Amygdala (tissue), 56 donors: ENCODE results near the gene XNDC1N.
"Not testable (repeated sequence)": the region's sequence is repeated elsewhere in the genome, so short reads cannot be mapped to it uniquely, and the experiment has no call there.

ENCODE experiments used
- DNase-seq, 56 donors: peaks; one replicate each; lab custom pipeline; 2025; lab: John Stamatoyannopoulos, UW

The XNDC1N gene

DNA sequence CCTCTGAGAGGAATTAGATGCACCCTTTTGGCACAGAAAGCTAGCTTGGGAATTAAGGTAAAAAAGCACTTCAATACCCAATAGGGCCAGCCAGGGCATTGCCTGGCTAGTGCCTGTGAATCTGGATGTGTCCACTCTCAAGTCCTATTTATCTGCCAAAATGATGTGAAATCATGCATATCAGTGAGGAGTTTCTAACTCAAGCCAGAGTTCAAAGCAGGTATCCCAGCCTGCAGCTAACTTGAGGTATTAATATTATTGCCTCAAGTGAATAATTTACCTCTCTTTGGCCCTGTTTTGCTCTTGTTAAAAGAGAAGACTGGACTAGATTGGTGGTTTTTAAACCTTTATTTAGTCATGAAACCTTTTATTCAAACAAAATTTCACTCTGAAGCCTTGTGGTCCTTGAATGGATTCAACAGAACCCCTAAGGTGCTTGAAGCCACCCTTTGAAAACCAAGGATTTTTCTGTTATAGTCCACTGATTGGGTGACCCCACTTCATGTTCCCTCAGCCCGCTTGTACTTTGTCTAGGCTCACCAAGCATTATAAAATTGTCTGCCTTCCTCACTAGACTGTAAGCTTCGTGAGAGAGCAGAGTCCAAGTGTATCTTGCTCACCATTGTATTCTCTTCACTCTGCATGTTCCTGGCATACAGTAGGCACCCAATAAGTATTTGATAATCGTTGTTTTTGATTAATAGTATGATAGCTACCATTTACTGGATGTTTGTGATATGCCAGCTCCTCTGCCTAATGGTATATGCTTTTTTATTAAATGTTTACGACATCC is 4.9 kb upstream of the XNDC1N start:
- DNase-seq = no peak

DNA sequence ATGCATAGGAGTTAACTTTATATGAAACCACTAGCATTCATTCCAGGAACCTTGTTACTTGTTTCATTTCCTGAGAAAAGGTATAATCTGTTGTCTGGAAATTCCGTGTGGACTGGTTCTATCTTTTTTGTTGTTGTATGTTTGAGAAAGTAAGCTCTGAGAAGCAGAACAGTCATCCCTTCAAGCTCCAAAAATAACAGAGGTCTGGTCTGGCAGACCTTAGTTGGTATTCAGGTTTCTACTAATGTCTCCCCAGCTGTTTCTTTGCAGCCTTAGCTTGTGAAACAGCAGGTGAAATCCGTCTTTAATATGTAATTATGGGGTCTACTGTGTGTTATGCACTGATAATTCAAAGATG is 2.8 kb upstream of the XNDC1N start:
- DNase-seq = no peak

DNA sequence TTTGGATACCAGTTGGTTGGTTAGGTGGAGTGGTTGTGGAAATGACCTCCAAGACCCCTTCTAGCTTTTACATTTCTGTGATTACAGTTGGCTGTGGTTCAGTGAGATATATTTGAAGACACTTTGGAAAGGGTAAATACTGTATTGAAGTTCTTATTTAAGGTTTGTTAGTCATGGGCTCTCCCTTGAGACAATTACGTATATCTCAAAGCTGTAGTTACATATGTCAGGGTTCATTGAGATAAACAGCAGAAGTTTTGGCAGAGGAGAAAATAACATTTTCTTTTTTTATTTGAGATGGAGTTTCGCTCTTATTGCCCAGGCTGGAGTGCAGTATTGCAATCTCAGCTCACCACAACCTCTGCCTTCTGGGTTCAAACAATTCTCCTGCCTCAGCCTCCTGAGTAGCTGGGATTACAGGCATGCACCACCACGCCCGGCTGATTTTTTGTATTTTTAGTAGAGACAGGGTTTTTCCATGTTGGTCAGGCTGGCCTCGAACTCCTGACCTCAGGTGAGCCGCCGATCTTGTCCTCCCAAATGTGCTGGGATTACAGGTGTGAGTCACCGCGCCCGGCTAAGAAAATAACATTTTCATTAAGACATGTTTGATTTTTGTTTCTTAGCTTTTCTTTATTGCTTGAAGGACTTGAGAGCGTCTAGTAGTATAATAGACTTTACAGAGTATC is 2.3 kb upstream of the XNDC1N start:
- DNase-seq = no peak

DNA sequence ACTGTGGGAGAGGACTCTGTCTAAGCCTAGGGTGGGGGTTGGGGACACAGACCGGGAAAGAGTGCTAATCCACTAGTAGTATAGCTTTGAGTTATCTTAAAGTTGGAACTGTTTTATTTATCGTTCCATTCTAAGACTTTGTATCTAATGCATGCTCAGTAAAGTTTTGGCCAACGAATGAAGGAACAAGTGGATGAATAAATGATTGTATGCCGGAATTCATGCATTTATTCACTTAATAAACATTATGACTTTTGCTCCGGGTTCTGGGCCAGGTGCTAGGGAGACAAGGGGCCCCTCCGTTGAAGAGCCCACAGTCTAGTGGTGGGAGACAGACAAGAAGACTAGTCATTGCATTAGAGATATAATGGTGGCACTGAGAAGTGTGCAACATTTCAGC is 1.1 kb upstream of the XNDC1N start:
- DNase-seq = no peak

DNA sequence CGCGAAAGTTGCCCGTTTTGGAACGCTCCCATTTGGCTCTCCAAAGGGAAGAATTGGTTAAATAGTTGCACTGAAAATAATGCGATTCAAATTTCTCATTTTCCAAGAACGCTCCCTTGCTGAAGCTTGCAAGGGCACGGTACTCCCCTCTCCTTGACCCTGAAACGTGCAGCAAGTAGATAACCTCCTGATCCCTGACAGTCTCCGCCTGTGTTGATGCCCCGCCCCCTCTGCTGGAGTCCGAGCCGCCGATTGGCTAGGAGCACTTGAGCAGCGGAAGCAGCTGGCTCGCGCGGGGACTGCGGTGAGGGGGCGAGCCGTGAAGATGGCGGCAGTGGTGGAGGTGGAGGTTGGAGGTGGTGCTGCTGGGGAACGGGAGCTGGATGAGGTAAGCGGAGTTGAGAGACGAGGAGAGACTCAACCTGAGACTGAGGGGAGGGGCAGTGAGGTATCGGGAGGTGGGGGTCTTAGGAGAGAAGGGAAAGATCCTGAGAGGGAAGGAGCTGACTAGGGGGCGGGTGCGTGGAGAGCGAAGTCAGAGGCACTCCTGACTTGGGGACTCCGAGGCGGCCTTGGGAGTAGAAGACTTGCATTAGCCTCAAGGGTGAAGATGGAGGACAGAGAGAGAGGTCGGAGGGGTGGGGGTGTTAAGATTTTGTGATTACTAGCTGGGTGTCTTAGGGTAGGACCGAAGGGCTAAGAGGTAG is 496 bp upstream of the XNDC1N start, which contains the start of gene RNF121:
Gene RNF121 (plus strand): TSS at position 310 of the 707 bp plus-strand sequence. CDS start 16 bp downstream, at position 326.
- DNase-seq = peak; percentile 73 to 98 (median 95)

DNA sequence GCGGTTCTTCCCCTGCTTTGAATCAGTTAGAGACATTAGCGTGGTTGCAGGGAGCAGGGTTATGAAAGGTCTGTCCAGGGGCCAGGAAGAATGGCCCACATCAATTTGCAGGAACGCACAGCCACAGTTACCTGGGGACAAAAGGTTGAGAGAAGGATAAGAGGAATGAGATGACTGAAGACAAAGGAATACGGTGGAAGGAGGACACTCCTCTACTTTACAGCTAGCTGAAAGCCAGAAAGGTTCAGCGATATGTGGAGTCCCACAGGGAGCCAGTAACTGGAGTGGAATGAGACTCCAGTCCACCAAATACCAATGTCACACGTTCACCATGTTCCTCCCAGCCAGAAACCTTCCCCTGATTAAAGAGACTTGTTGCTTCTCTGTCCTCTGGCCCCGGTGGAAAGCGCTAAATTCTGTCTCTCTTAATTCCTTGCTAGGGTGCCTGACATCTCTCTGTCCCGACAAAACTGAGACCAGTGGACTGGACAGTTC is 10.7 kb downstream of the XNDC1N start:
- no peak for DNase-seq

DNA sequence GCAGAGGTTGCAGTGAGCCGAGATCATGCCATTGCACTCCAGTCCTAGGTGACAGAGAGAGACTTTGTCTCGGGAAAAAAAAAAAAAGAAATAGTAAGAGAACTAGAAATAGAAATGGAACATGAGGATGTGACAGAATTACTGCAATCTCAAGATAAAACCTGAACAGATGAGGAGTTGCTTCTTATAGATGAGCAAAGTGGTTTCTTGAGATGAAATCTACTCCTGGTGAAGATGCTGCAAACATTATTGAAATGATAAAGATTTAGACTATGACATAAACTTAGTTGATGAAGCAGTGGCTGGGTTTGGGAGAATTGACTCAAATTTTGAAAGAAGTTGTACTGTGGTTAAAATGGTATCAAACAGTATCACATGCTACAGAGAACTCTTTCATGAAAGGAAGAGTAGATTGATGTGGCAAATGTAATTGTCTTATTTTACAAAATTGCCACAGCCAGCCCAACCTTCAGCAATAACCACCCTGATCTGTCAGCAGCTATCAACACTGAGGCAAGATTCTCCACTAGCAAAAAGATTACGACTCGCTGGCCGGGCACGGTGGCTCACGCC is 13.7 kb downstream of the XNDC1N start:
- no peak for DNase-seq

DNA sequence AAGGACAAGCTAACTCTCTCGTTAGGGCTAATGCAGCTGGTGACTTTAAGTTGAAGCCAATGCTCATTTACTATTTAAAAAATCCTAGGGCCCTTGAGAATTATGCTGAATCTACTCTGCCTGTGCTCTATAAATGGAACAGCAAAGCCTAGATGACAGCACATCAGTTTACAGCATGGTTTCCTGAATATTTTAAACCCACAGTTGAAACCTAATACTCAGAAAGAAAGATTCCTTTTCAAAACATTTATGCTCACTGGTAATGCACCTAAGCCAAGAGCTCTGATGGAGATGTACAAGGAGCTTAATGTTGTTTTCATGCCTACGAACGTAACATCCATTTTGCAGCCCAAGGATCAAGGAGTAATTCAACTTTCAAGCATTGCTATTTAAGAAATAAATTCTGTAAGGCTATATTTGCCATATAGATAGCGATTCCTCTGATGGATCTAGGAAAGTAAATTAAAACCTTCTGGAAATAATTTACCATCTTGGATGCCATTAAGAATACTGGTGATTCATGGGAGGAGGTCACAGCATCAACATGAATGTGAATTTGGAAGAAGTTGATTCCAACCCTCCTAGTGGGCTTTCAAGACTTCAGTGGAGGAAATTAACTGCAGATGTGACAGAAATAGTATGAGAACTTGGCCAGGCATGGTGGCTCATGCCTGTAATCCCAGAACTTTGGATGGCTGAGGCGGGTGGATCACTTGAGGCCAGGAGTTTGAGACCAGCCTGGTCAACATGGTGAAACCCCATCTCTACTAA is 14.5 kb downstream of the XNDC1N start:
- no peak for DNase-seq

DNA sequence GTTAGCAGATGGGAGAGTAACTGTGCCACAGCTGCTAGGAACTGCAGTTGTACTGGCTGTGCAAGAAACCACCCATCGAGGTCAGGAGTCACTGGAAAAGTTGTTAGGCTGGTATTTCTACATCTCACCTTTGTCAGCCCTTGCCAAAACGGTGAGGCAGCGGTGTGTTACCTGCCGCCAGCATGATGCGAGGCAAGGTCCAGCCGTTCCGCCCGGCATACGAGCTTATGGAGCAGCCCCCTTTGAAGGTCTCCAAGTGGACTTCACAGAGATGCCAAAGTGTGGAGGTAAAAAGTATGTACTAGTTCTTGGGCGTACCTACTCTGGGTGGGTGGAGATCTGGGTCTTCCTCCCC is 16.4 kb downstream of the XNDC1N start:
- not testable (repeated sequence) for DNase-seq

DNA sequence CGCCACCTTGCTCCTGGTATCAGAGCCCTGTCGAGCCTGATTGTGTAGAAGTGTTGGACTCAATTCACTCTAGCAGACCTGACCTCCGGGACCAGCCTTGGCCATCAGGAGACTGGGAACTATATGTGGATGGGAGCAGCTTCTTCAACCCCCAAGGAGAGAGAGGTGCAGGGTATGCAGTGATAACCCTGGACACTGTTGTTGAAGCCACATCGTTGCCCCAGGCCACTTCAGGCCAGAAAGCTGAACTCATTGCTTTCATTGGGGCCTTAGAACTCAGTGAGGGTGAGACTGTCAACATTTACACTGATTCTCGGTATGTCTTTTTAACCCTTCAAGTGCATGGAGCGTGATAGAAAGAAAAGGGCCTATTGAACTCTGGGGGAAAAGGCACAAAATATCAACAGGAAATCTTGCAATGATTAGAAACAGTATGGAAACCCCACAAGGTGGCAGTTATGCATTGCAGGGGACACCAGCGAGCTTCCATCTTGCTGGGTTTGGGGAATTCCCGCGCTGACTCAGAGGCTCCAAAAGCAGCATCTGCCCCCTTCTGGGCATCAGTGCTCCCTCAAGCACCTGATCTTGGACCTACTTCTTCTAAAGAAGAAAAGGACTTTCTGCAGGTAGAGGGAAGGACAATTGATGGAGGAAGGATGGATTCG is 16.9 kb downstream of the XNDC1N start:
- not testable (repeated sequence) for DNase-seq

DNA sequence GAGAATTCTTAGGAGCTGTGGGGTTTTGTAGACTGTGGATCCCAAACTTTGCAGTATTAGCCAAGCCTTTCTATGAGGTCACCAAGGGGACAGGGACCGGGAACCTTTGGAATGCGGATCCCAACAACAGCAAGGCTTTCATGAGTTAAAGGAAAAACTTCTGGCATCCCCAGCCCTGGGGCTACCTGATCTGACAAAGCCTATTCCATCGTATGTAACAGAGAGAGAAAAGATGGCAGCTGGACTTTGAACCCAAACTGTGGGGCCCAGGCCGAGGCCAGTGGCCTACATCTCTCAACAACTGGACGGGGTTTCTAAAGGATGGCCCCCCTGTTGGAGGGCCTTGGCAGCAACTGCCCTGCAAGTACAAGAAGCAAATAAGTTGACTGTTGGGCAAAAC is 17.6 kb downstream of the XNDC1N start:
- not testable (repeated sequence) for DNase-seq

DNA sequence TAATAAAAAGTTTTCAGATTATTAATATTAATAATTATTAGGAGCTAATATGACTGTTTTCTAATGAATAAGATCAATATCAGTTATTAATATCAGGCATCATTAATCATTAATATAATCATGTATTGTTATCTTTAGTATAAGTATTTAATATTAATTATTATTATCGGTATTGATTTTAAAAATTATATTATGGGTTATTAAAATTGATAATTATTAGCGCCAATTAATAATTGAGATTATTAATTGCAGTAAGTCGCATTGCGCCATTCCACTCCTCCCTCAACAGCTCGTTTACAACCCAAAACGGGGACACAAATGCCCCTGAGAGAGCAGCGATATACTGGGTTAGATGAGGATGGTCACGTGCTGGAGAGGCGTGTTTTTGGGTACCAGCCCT is 20.2 kb downstream of the XNDC1N start:
- no peak for DNase-seq

DNA sequence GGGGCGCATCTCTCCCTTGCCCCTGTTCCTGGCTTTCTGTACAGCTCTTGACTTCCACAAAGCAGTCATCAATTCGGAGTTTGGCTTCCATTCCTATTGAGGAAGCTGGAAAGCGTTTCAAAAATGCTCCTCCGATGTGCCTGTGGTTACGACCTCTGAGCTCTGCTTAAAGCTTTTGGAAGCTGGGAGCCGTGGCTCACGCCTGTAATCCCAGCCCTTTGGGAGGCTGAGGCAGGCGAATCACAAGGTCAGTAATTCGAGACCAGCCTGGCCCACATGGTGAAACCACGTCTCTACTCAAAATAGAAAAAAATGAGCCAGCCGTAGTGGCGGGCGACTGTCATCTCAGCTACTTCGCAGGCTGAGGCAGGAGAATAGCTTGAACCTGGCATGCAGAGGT is 27.3 kb downstream of the XNDC1N start:
- not testable (repeated sequence) for DNase-seq

DNA sequence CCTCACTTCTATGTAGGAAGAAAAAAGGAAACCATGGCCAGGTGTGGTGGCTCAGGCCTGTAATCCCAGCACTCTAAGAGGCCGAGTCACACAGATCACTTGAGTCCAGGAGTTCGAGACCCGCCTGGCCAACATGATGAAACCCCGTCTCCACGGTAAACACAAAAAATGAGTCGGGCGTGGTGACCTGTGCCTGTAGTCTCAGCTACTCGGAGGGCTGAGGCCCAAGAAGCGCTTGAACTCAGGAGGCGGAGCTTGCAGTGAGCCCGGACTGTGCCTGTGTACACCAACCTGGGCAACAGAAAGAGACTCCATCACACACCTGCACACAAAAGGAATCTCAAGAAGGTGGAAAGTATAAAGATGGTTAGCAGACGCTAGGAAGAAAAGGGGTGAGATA is 32.4 kb downstream of the XNDC1N start:
- no peak for DNase-seq

DNA sequence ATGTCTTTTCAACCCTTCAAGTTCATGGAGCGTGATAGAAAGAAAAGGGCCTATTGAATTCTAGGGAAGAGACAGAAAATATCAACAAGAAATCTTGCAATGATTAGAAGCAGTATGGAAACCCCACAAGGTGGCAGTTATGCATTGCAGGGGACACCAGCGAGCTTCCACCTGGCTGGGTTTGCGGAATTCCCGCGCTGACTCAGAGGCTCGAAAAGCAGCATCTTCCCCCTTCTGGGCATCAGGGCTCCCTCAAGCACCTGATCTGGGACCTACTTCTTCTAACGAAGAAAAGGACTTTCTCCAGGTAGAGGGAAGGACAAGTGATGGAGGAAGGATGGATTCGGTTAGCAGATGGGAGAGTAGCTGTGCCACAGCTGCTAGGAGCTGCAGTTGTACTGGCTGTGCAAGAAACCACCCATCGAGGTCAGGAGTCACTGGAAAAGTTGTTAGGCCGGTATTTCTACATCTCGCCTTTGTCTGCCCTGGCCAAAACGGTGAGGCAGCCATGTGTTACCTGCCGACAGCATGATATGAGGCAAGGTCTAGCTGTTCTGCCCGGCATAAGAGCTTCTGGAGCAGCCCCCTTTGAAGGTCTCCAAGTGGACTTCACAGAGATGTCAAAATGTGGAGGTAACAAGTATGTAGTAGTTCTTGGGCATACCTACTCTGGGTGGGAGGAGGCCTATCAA is 39.1 kb downstream of the XNDC1N start:
- not testable (repeated sequence) for DNase-seq

DNA sequence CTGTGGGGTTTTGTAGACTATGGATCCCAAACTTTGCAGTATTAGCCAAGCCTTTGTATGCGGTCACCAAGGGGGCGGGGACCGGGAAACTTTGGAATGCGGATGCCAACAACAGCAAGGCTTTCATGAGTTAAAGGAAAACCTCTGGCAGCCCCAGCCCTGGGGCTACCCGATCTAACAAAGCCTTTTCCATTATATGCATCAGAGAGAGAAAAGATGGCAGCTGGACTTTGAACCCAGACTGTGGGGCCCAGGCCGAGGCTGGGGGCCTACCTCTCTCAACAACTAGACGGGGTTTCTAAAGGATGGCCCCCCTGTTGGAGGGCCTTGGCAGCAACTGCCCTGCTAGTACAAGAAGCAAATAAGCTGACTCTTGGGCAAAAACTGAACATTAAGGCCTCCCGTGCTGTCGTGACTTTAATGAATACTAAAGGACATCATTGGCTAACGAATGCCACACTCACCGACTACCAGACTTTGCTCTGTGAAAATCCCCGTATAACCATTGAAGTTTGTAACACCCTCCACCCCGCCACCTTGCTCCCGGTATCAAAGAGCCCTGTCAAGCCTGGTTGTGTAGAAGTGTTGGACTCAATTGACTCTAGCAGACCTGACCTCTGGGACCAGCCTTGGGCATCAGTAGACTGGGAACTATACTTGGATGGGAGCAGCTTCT is 39.9 kb downstream of the XNDC1N start:
- not testable (repeated sequence) for DNase-seq

DNA sequence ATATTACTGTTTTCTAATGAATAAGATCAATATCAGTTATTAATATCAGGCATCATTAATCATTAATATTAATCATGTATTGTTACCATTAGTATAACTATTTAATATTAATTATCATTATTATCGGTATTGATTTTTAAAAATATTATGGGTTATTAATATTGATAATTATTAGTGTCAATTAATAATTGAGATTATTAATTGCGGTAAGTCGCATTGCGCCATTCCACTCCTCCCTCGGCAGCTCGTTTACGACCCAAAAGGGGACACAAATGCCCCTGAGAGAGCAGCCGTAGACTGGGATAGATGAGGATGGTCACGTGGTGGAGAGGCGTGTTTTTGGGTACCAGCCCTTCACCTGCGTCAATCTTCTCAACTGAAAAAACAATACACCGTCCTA is 42.6 kb downstream of the XNDC1N start:
- DNase-seq = not testable (repeated sequence)
